ENCODE results near the gene KRR1.
"Not testable (repeated sequence)": the region's sequence is repeated elsewhere in the genome, so short reads cannot be mapped to it uniquely, and the experiment has no call there.

KRR1 gene

GRCh38 chr12:75477137-75477536 lies 34.3 kb downstream of the KRR1 start:
- WGBS, result 89% methylated on average over 2 of the region's 2 CpGs
- Histone ChIP-seq H3K9me3 (ENCODE audit: insufficient read depth, low read depth, low read length) (no peaks in the 10 kb centered on the region), H3K27me3 (ENCODE audit: insufficient read depth, low read length) (no peaks in the 10 kb centered on the region), H3K4me1 (ENCODE audit: insufficient read depth, low read length) (peaks cover 4% of the 10 kb centered on the region), H3K4me3 (ENCODE audit: low read length) (no peak overlapping the region), H3K9ac (ENCODE audit: low read depth, low read length) (no peak overlapping the region), H3K36me3 (ENCODE audit: insufficient read depth, low read length) (no peaks in the 10 kb centered on the region), H3K27ac (ENCODE audit: low read depth, low read length) (no peak overlapping the region)

DNA sequence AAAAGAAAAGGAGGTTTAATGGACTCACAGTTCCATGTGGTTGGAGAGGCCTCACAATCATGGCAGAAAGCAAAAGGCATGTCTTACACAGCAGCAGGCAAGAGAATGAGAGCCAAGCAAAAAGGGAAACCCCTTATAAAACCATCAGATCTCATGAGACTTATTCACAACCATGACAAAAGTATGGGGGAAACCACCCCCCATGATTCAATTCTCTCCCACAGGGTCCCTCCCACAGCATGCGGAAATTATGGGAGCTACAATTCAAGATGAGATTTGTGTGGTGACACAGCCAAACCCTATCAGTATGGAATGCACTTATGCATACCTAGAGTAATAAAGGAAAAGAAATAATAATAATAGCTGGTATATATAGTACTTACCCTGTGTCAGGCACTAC lies 35.3 kb downstream of the KRR1 start:
- Histone ChIP-seq H3K36me3 (ENCODE audit: insufficient read depth, low read length) (no peaks in the 10 kb centered on the region), H3K9me3 (ENCODE audit: insufficient read depth, low read depth, low read length) (no peaks in the 10 kb centered on the region), H3K27me3 (ENCODE audit: insufficient read depth, low read length) (no peaks in the 10 kb centered on the region), H3K9ac (ENCODE audit: low read depth, low read length) (no peak overlapping the region), H3K4me1 (ENCODE audit: insufficient read depth, low read length) (peaks cover 4% of the 10 kb centered on the region), H3K4me3 (ENCODE audit: low read length) (no peak overlapping the region), H3K27ac (ENCODE audit: low read depth, low read length) (no peak overlapping the region)
- WGBS, result 100% methylated on average over 1 of the region's 1 CpG

GRCh38 chr12:75474116-75474515 lies 37.3 kb downstream of the KRR1 start:
- 91% methylated on average over 1 of the region's 2 CpGs for WGBS
- H3K4me1 ChIP-seq (ENCODE audit: insufficient read depth, low read length), result no peaks in the 10 kb centered on the region; the same call in 1 of the 2 replicates
- H3K27me3 ChIP-seq (ENCODE audit: insufficient read depth, low read length), result no peaks in the 10 kb centered on the region
- no peaks in the 10 kb centered on the region for H3K9me3 ChIP-seq (ENCODE audit: insufficient read depth, low read depth, low read length)
- no peaks in the 10 kb centered on the region for H3K36me3 ChIP-seq (ENCODE audit: insufficient read depth, low read length)
- no peak overlapping the region for H3K27ac ChIP-seq (ENCODE audit: low read depth, low read length)
- no peak overlapping the region for H3K9ac ChIP-seq (ENCODE audit: low read depth, low read length)
- no peak overlapping the region for H3K4me3 ChIP-seq (ENCODE audit: low read length)

DNA sequence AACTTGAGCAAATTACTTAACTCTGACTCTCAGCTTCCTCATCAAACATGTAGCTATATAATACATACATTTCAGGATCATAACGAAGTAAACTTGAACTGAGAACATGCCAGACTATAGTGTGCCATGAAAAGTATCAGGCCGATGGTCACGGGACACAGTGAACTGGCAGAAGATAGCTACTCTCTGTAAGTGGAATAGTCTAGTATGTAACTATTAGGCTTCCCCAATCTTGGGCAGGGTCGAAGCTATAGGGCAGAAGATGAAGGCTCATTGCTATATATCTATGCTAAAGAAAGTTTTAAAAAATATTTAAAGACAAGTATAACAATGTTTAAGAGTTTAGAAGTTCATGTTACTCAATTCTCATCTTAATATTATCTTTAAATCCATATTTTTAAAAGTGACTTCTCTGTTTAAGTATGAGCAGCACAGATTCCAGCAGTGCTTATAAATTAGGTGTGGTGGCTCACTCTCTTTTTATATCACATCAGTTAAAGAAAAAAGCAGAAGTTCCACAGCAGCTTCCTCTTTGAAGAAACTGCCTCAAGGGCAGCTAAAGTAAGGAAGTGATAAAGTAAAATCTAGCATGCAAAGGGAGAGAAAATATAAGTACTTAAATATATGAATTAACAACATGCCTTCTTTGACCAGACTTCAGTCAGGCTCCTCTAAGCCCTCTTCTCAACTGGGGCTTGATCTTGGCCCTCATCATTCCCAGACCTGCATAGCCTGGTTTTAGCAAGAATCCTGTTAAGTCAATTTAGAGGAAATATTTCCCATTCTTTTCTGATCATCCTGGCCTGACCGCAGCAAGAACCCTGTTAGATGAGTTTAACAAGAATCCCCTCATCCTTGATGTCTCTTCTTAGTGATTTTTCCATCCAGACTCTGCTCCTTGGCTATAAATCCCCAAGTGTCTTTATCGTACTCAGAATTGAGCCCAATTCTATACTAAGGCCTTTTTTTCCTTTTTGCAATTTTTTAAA lies 39.2 kb downstream of the KRR1 start:
- Histone ChIP-seq H3K36me3 (ENCODE audit: insufficient read depth, low read length) (no peaks in the 10 kb centered on the region), H3K27ac (ENCODE audit: low read depth, low read length) (no peak overlapping the region), H3K9me3 (ENCODE audit: insufficient read depth, low read depth, low read length) (no peaks in the 10 kb centered on the region), H3K4me3 (ENCODE audit: low read length) (no peak overlapping the region), H3K4me1 (ENCODE audit: insufficient read depth, low read length) (no peaks in the 10 kb centered on the region; the same call in 1 of the 2 replicates), H3K9ac (ENCODE audit: low read depth, low read length) (no peak overlapping the region), H3K27me3 (ENCODE audit: insufficient read depth, low read length) (no peaks in the 10 kb centered on the region)
- WGBS, result 94% methylated on average over 6 of the region's 6 CpGs

- Histone ChIP-seq H3K9me3 (ENCODE audit: insufficient read depth, low read depth, low read length) (peaks cover 26% of the 10 kb centered on the region), H3K4me1 (ENCODE audit: insufficient read depth, low read length) (no peaks in the 10 kb centered on the region), H3K9ac (ENCODE audit: low read depth, low read length) (no peak overlapping the region), H3K4me3 (ENCODE audit: low read length) (no peak overlapping the region), H3K27me3 (ENCODE audit: insufficient read depth, low read length) (no peaks in the 10 kb centered on the region), H3K36me3 (ENCODE audit: insufficient read depth, low read length) (no peaks in the 10 kb centered on the region), H3K27ac (ENCODE audit: low read depth, low read length) (no peak overlapping the region)
Measured at GRCh38 chr12:75460204-75460603, 51.2 kb downstream of the KRR1 start.

GRCh38 chr12:75459755-75460154 lies 51.7 kb downstream of the KRR1 start:
- Histone ChIP-seq H3K9me3 (ENCODE audit: insufficient read depth, low read depth, low read length) (peaks cover 26% of the 10 kb centered on the region), H3K4me3 (ENCODE audit: low read length) (no peak overlapping the region), H3K27me3 (ENCODE audit: insufficient read depth, low read length) (no peaks in the 10 kb centered on the region), H3K9ac (ENCODE audit: low read depth, low read length) (no peak overlapping the region), H3K27ac (ENCODE audit: low read depth, low read length) (no peak overlapping the region), H3K36me3 (ENCODE audit: insufficient read depth, low read length) (no peaks in the 10 kb centered on the region), H3K4me1 (ENCODE audit: insufficient read depth, low read length) (no peaks in the 10 kb centered on the region)
- WGBS, result 97% methylated on average over 3 of the region's 3 CpGs

- H3K4me1 ChIP-seq (ENCODE audit: insufficient read depth, low read length); H3K4me3 ChIP-seq (ENCODE audit: low read length); H3K27ac ChIP-seq (ENCODE audit: low read depth, low read length); H3K36me3 ChIP-seq (ENCODE audit: insufficient read depth, low read length); H3K9ac ChIP-seq (ENCODE audit: low read depth, low read length); H3K27me3 ChIP-seq (ENCODE audit: insufficient read depth, low read length): not testable (repeated sequence)
- WGBS, result 90% methylated on average over 9 of the region's 9 CpGs
- H3K9me3 ChIP-seq (ENCODE audit: insufficient read depth, low read depth, low read length), result peaks cover 26% of the 10 kb centered on the region
Measured at GRCh38 chr12:75457866-75458265, 53.5 kb downstream of the KRR1 start.

GRCh38 chr12:75457191-75457590 lies 54.2 kb downstream of the KRR1 start:
- no peak overlapping the region for H3K9ac ChIP-seq (ENCODE audit: low read depth, low read length)
- peaks cover 26% of the 10 kb centered on the region for H3K9me3 ChIP-seq (ENCODE audit: insufficient read depth, low read depth, low read length)
- H3K36me3 ChIP-seq (ENCODE audit: insufficient read depth, low read length), result no peaks in the 10 kb centered on the region
- no peaks in the 10 kb centered on the region for H3K27me3 ChIP-seq (ENCODE audit: insufficient read depth, low read length)
- H3K4me1 ChIP-seq (ENCODE audit: insufficient read depth, low read length), result no peaks in the 10 kb centered on the region
- no peak overlapping the region for H3K4me3 ChIP-seq (ENCODE audit: low read length)
- H3K27ac ChIP-seq (ENCODE audit: low read depth, low read length), result no peak overlapping the region
- WGBS, result 100% methylated on average over 1 of the region's 1 CpG

- H3K9ac ChIP-seq (ENCODE audit: low read depth, low read length), result no peak overlapping the region
- H3K27me3 ChIP-seq (ENCODE audit: insufficient read depth, low read length), result no peaks in the 10 kb centered on the region
- H3K9me3 ChIP-seq (ENCODE audit: insufficient read depth, low read depth, low read length), result peaks cover 26% of the 10 kb centered on the region
- H3K36me3 ChIP-seq (ENCODE audit: insufficient read depth, low read length), result no peaks in the 10 kb centered on the region
- 94% methylated on average over 5 of the region's 5 CpGs for WGBS
- no peak overlapping the region for H3K4me3 ChIP-seq (ENCODE audit: low read length)
- H3K27ac ChIP-seq (ENCODE audit: low read depth, low read length), result no peak overlapping the region
- no peaks in the 10 kb centered on the region for H3K4me1 ChIP-seq (ENCODE audit: insufficient read depth, low read length)
Measured at GRCh38 chr12:75455839-75456238, 55.6 kb downstream of the KRR1 start.

DNA sequence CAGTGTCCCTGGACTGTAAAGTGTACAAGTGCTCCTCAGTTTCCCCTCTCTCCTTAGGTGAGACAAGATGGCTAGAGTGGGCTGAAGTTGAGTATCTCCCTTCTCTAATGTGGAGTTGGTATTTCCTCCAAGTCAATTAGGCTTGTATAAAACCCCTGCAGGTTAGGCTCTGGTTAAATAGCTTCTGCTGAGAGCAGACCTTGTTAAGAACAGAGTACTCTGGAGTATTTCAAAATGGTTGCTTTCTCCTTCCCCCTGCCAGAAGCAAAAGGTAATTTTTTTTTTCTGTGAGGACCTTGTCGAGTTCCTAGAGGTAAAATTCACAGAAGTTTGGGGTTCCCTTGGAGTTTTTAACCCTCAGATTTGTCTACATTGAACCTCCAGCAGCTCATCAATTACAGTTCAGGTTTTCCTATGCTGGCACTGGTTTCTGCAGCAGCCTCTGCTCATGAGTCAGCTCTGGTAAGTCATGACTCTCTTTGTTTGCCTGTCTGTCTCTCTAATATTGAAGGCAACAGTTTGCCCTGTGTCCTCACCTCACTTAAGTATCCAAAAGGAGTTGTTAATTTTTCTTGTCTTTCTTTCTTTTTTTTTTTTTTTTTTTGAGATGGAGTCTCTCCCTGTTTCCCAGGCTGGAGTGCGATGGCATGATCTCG lies 58.6 kb downstream of the KRR1 start:
- Histone ChIP-seq H3K27me3 (ENCODE audit: insufficient read depth, low read length) (no peaks in the 10 kb centered on the region), H3K27ac (ENCODE audit: low read depth, low read length) (no peak overlapping the region), H3K36me3 (ENCODE audit: insufficient read depth, low read length) (no peaks in the 10 kb centered on the region), H3K9ac (ENCODE audit: low read depth, low read length) (no peak overlapping the region), H3K4me1 (ENCODE audit: insufficient read depth, low read length) (no peaks in the 10 kb centered on the region), H3K4me3 (ENCODE audit: low read length) (no peak overlapping the region), H3K9me3 (ENCODE audit: insufficient read depth, low read depth, low read length) (peaks cover 14% of the 10 kb centered on the region)
- WGBS, result 88% methylated on average over 3 of the region's 3 CpGs

- H3K4me1 ChIP-seq (ENCODE audit: insufficient read depth, low read length), result no peaks in the 10 kb centered on the region
Measured at GRCh38 chr12:75447691-75448393, 63.6 kb downstream of the KRR1 start.

More at GRCh38 chr12:75447691-75448393, 63.6 kb downstream of the KRR1 start:
- no peaks in the 10 kb centered on the region for H3K9me3 ChIP-seq (ENCODE audit: insufficient read depth, low read depth, low read length)
- no peak overlapping the region for H3K4me3 ChIP-seq (ENCODE audit: low read length)
- H3K9ac ChIP-seq (ENCODE audit: low read depth, low read length), result no peak overlapping the region
- no peak overlapping the region for H3K27ac ChIP-seq (ENCODE audit: low read depth, low read length)
- no peaks in the 10 kb centered on the region for H3K27me3 ChIP-seq (ENCODE audit: insufficient read depth, low read length)
- 94% methylated on average over 4 of the region's 4 CpGs for WGBS
- H3K36me3 ChIP-seq (ENCODE audit: insufficient read depth, low read length), result no peaks in the 10 kb centered on the region
